Measurements from ENCODE around the gene POPDC3.

DNA sequence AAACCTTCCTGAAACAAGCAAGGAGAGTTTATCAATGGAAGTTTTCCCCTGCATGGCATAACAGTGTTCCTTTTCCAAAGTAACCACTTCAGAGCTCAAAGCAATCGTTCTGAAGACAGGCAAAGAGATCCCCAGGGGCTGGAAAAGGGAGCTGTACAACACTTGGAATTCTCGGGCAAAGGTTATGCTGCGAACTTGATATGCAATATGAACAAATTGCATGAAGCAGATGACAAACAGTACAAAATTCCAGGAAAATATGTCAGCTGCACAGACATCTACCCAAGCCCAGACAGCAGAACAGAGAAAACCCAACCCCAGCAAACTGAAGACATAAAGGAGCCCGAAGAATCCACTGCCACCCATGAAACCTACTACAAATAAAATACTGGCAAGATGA is 18.4 kb downstream of the POPDC3 start:
- TF ChIP-seq, protein P1, sequence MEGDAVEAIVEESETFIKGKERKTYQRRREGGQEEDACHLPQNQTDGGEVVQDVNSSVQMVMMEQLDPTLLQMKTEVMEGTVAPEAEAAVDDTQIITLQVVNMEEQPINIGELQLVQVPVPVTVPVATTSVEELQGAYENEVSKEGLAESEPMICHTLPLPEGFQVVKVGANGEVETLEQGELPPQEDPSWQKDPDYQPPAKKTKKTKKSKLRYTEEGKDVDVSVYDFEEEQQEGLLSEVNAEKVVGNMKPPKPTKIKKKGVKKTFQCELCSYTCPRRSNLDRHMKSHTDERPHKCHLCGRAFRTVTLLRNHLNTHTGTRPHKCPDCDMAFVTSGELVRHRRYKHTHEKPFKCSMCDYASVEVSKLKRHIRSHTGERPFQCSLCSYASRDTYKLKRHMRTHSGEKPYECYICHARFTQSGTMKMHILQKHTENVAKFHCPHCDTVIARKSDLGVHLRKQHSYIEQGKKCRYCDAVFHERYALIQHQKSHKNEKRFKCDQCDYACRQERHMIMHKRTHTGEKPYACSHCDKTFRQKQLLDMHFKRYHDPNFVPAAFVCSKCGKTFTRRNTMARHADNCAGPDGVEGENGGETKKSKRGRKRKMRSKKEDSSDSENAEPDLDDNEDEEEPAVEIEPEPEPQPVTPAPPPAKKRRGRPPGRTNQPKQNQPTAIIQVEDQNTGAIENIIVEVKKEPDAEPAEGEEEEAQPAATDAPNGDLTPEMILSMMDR (IDR thresholded peaks at IDR 0.05) = no peak
- TF ChIP-seq POLR2AphosphoS5 (IDR thresholded peaks at IDR 0.05) = no peak
- TF ChIP-seq POLR2A (IDR thresholded peaks at IDR 0.05) = no peak

All from transverse colon (tissue), 4 donors.